K562 (cell line): ENCODE data around the gene NECTIN3. TPM values are rescaled to one million over a fixed set of nuclear protein-coding genes. Genes with fewer than 3 reads are reported as not detected.

Source experiments
- ATAC-seq: fragments of 200-7000 bp; cut with Tn5 transposase; 3 replicates; pipeline ENCODE4 v1.9.1; 2020; ENCODE audit warnings: moderate library complexity
- BruUV-seq: library from RNA; stranded (reverse); fragments of 400-500 nt; replicated peaks from 2 replicates; lab custom pipeline; 2021; lab: Mats Ljungman, UMichigan
- CTCF ChIA-PET: fragments of 300-600 bp; formaldehyde crosslinking; extraction: SDS; loops from one replicate; lab custom pipeline; 2021; ENCODE audit warnings: low intra/inter-chr PET ratio; lab: Yijun Ruan, JAX
- POLR2A ChIA-PET: fragments of 300-600, 350-650 bp; sonication (Branson Sonifier 250); formaldehyde crosslinking; extraction: SDS; loops from one replicate; lab custom pipeline; 2021; ENCODE audit warnings: antibody characterized with exemption, inconsistent platforms; lab: Yijun Ruan, JAX
- DNase-seq, 4 experiments: peaks; one replicate each; pipeline versions ENCODE4 v3.0.0 to v3.0.0-alpha.2; 2011 to 2018; ENCODE audit warnings: low spot score in 3 of 4, mixed read lengths in 3 of 4; ENCODE audit errors: extremely low read depth in 1 of 4
- FAIRE-seq: peaks from 2 replicates; lab custom pipeline; 2011; peaks lifted over from hg19 to GRCh38; lab: Jason Lieb, UNC
- H2AFZ ChIP-seq: 2 replicates; pipeline ENCODE4 v1.6.0; 2011; ENCODE audit warnings: low read depth, low read length, control low read depth, inconsistent platforms
- H3K27ac ChIP-seq: fragments of 200-600 bp; 3 replicates; pipeline ENCODE4 v1.8.0; 2011; ENCODE audit warnings: low read depth, mild to moderate bottlenecking, control low read depth, inconsistent platforms, low read length, moderate library complexity, mixed read lengths; ENCODE audit errors: extremely low read depth
- H3K27me3 ChIP-seq, 2 experiments: fragments of 300-600 bp in 1 of 2; 2 replicates in 1 of 2; 3 replicates in 1 of 2; pipeline versions ENCODE4 v1.6.0 to v1.8.0; 2011; ENCODE audit warnings: inconsistent platforms in 2 of 2, low read length in 2 of 2, mild to moderate bottlenecking in 1 of 2, mixed read lengths in 1 of 2, moderate library complexity in 1 of 2; ENCODE audit not compliant: control insufficient read depth in 2 of 2, insufficient read depth in 2 of 2
- H3K36me3 ChIP-seq: fragments of 300-600 bp; 3 replicates; pipeline ENCODE4 v1.8.0; 2011; ENCODE audit warnings: mild to moderate bottlenecking, low read length, inconsistent platforms; ENCODE audit not compliant: control insufficient read depth, insufficient read depth
- H3K4me1 ChIP-seq, 2 experiments: fragments of 200-600 bp in 1 of 2; replicated peaks in 1 of 2; 2 replicates in 1 of 2; 3 replicates in 1 of 2; pipeline versions ENCODE4 v1.5.1 to v1.8.0; 2011; ENCODE audit warnings: inconsistent platforms in 2 of 2, low read length in 2 of 2, mild to moderate bottlenecking in 1 of 2, mixed read lengths in 1 of 2, moderate library complexity in 1 of 2; ENCODE audit not compliant: control insufficient read depth in 2 of 2, insufficient read depth in 2 of 2
- H3K4me2 ChIP-seq: 2 replicates; pipeline ENCODE4 v1.6.1; 2011; ENCODE audit warnings: low read length, control low read depth, inconsistent platforms, mixed read lengths; ENCODE audit not compliant: insufficient read depth
- H3K4me3 ChIP-seq: fragments of 200-600 bp; sonication (generic), shearing (Covaris generic); 2 replicates; pipeline ENCODE4 v1.5.1; 2016; ENCODE audit warnings: control low read depth, inconsistent platforms
- H3K79me2 ChIP-seq: fragments of 200-600 bp; 3 replicates; pipeline ENCODE4 v1.8.0; 2011; ENCODE audit warnings: low read length, inconsistent platforms; ENCODE audit not compliant: control insufficient read depth, insufficient read depth
- H3K9ac ChIP-seq, 2 experiments: 2 replicates each; pipeline versions ENCODE4 v1.6.0 to v1.6.1; 2011; ENCODE audit warnings: low read depth in 2 of 2, low read length in 2 of 2, control low read depth in 1 of 2, inconsistent platforms in 1 of 2, mild to moderate bottlenecking in 1 of 2, mixed read lengths in 1 of 2; ENCODE audit not compliant: insufficient read depth in 1 of 2
- H3K9me1 ChIP-seq: one replicate; pipeline ENCODE4 v1.6.0; 2011; ENCODE audit warnings: inconsistent platforms, mild to moderate bottlenecking, low read length, moderate library complexity; ENCODE audit not compliant: control insufficient read depth, insufficient read depth
- H3K9me3 ChIP-seq: replicated peaks from 2 replicates; pipeline ENCODE4 v1.5.1; 2011; ENCODE audit warnings: low read depth, low read length, inconsistent platforms; ENCODE audit not compliant: control insufficient read depth, insufficient read depth
- H4K20me1 ChIP-seq: replicated peaks from 2 replicates; pipeline ENCODE4 v1.6.1; 2011; ENCODE audit warnings: low read length, inconsistent platforms, mixed read lengths; ENCODE audit not compliant: control insufficient read depth, insufficient read depth
- BMI1 ChIP-seq: fragments of 150-350 bp; IDR thresholded peaks from 2 replicates; pipeline ENCODE4 v1.6.1; 2014; ENCODE audit warnings: low read length
- ETV5 ChIP-seq: sonication (generic); formaldehyde crosslinking; IDR thresholded peaks from 2 replicates; pipeline ENCODE4 v1.4.0; 2020; ENCODE audit warnings: low read depth, mild to moderate bottlenecking, missing genetic modification reagents
- ETV6 ChIP-seq, 3 experiments: fragments of 150-350 bp in 1 of 3; sonication (generic) in 1 of 3; formaldehyde crosslinking in 1 of 3; IDR thresholded peaks; 2 replicates each; pipeline versions ENCODE4 v1.6.1 to v1.8.0; 2014 to 2022; ENCODE audit warnings: borderline replicate concordance in 2 of 3, low read depth in 2 of 3, antibody characterized with exemption in 1 of 3, low read length in 1 of 3, mild to moderate bottlenecking in 1 of 3, missing genetic modification reagents in 1 of 3
- PCBP1 ChIP-seq: fragments of 200-400 bp; formaldehyde crosslinking; IDR thresholded peaks from 2 replicates; pipeline ENCODE4 v1.6.1; 2018; ENCODE audit warnings: mild to moderate bottlenecking, low read depth, low read length; ENCODE audit not compliant: poor library complexity, severe bottlenecking
- POLR2G ChIP-seq: fragments of 200-400 bp; formaldehyde crosslinking; IDR thresholded peaks from 2 replicates; pipeline ENCODE4 v1.6.1; 2017; ENCODE audit warnings: low read depth, mild to moderate bottlenecking, antibody characterized with exemption, low read length, moderate library complexity
- RB1 ChIP-seq: fragments of 450-650 bp; IDR thresholded peaks from 2 replicates; pipeline ENCODE4 v1.6.1; 2017; ENCODE audit warnings: low read depth, mild to moderate bottlenecking
- WGBS: fragments of 100-300 bp; shearing (Covaris generic); methylation state at CpG from one replicate; pipeline ENCODE4 v1.1.6; 2016; ENCODE audit warnings: low coverage, mixed read lengths; ENCODE audit not compliant: insufficient coverage; ENCODE audit errors: missing lambda C conversion rate; 5-methylcytosine and 5-hydroxymethylcytosine counted together
- in situ Hi-C: fragments of 300-500 bp; cut with MboI; formaldehyde crosslinking; loops from 4 replicates; pipeline ENCODE4 v1.15.0; 2018; ENCODE audit warnings: inconsistent platforms, mixed read lengths
- intact Hi-C: fragments of 100-400 bp; cut with micrococcal nuclease; formaldehyde crosslinking; loops from 2 replicates; pipeline ENCODE4 v1.14.2; 2022
- polyA plus RNA-seq, 8 experiments: library from polyadenylated mRNA; depleted of rRNA in 4 of 8; stranded (reverse) in 5 of 8; unstranded in 3 of 8; fragments of >200 nt; fragmentation: Nextera tagmentation in 2 of 8; fragmentation: Illumina TruSeq in 1 of 8; extraction: Ambion mirVana in 2 of 8; extraction: Trizol in 1 of 8; gene quantifications; 2 replicates each; pipeline versions ENCODE4 v1.2.1 to v1.2.3, GENCODE V29; 2011 to 2014; ENCODE audit warnings: inconsistent platforms in 1 of 8, missing spikeins in 1 of 8
- total RNA-seq, 7 experiments: library from RNA; depleted of rRNA in 6 of 7; stranded (reverse); fragments of >200 nt in 6 of 7; fragmentation: Illumina TruSeq in 2 of 7; extraction: Trizol in 2 of 7; gene quantifications; 2 replicates each; pipeline versions ENCODE4 v1.2.1 to v1.2.3, GENCODE V29; 2011 to 2021; ENCODE audit warnings: low replicate concordance in 1 of 7
- TF ChIP-seq, protein P1 (sequence below): fragments of 250-450 bp; sonication (Bioruptor Pico); IDR thresholded peaks from 2 replicates; pipeline ENCODE4 v1.5.0; 2022; ENCODE audit warnings: mild to moderate bottlenecking
- TF ChIP-seq, protein P2 (sequence below): sonication (generic); formaldehyde crosslinking; IDR thresholded peaks from 2 replicates; pipeline ENCODE4 v1.8.0; 2023; ENCODE audit warnings: missing genetic modification reagents, mild to moderate bottlenecking, borderline replicate concordance
- TF ChIP-seq, protein P3 (sequence below), 2 experiments: IDR thresholded peaks; 2 replicates each; pipeline ENCODE4 v1.6.1; 2011; ENCODE audit warnings: borderline replicate concordance in 1 of 2, control low read depth in 1 of 2, low read depth in 1 of 2, low read length in 1 of 2, mild to moderate bottlenecking in 1 of 2, mixed read lengths in 1 of 2, moderate library complexity in 1 of 2; ENCODE audit not compliant: insufficient read depth in 1 of 2, insufficient read length in 1 of 2, poor library complexity in 1 of 2, severe bottlenecking in 1 of 2; ENCODE audit errors: extremely low read depth in 1 of 2
- TF ChIP-seq, protein P4 (sequence below), 3 experiments: fragments of 200-800 bp in 1 of 3; sonication (Bioruptor generic) in 1 of 3; sonication (generic) in 1 of 3; formaldehyde crosslinking in 1 of 3; IDR thresholded peaks; 2 replicates each; pipeline versions ENCODE4 v1.6.1 to v1.8.0; 2016 to 2022; ENCODE audit warnings: mild to moderate bottlenecking in 2 of 3, missing compliant biosample characterization in 2 of 3, missing genetic modification characterization in 2 of 3, missing genetic modification reagents in 1 of 3

NECTIN3 gene
- total and polyA plus RNA-seq, 9 of the 15 experiments (the other 6 are each of a cell fraction or from before 2014, with no cell fraction given), result 0.16 TPM; not detected in 8

DNA sequence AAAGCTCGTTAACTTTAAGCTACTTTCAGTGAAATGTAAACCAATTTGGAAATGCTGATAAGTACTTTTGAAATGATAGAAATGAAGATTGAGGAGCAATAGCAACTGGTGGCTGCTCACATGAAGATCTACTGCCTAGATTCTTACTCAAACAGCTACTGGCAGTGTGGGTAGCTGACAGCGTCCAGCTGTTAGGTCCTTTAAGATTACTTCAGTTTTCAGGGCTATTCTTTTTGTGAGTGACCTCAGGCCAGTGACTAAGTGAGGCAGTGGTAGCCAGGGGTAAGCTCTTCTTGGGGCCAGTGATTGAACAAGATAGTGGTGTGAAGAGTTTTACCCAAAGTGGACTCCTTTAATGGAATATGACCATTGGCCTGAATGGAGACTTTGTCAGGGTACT, 41.3 kb downstream of the NECTIN3 start:
- Histone ChIP-seq H3K27ac (no peak overlapping the region), H3K9ac (no peak overlapping the region), H3K4me1 (no peaks in the 10 kb centered on the region), H2AFZ (no peak overlapping the region), H3K27me3 (no peaks in the 10 kb centered on the region), H3K9me1 (no peaks in the 10 kb centered on the region), H3K36me3 (no peaks in the 10 kb centered on the region), H3K4me2 (no peak overlapping the region), H3K9me3 (no peaks in the 10 kb centered on the region; the same call in 1 of the 2 replicates), H3K4me3 (no peak overlapping the region), H4K20me1 (no peaks in the 10 kb centered on the region), H3K79me2 (no peaks in the 10 kb centered on the region)
- no TSS peak for BruUV-seq
- WGBS, result 0% methylated on average over 2 of the region's 2 CpGs
- DNase-seq, result no peak
- no peak for FAIRE-seq
- ChIA-PET POLR2A (no interaction called here), CTCF (no interaction called here)
- in situ Hi-C loops (no loop called here), intact Hi-C loops (no loop called here)
- no peak for ATAC-seq
- TF ChIP-seq, protein P1, sequence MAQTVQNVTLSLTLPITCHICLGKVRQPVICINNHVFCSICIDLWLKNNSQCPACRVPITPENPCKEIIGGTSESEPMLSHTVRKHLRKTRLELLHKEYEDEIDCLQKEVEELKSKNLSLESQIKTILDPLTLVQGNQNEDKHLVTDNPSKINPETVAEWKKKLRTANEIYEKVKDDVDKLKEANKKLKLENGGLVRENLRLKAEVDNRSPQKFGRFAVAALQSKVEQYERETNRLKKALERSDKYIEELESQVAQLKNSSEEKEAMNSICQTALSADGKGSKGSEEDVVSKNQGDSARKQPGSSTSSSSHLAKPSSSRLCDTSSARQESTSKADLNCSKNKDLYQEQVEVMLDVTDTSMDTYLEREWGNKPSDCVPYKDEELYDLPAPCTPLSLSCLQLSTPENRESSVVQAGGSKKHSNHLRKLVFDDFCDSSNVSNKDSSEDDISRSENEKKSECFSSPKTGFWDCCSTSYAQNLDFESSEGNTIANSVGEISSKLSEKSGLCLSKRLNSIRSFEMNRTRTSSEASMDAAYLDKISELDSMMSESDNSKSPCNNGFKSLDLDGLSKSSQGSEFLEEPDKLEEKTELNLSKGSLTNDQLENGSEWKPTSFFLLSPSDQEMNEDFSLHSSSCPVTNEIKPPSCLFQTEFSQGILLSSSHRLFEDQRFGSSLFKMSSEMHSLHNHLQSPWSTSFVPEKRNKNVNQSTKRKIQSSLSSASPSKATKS (CRISPR knock-in tag), result no peak
- TF ChIP-seq BMI1 (no peak), ETV5 (CRISPR knock-in tag) (no peak), PCBP1 (no peak), POLR2G (no peak), ETV6 (IDR thresholded peaks at IDR 0.05; ENCODE audit: borderline replicate concordance in 1 of 2, low read depth in 2 of 2, low read length in 1 of 2) (no peak), ETV6 (CRISPR knock-in tag; IDR thresholded peaks at IDR 0.05; ENCODE audit: borderline replicate concordance) (no peak), RB1 (no peak)
- TF ChIP-seq, protein P2, sequence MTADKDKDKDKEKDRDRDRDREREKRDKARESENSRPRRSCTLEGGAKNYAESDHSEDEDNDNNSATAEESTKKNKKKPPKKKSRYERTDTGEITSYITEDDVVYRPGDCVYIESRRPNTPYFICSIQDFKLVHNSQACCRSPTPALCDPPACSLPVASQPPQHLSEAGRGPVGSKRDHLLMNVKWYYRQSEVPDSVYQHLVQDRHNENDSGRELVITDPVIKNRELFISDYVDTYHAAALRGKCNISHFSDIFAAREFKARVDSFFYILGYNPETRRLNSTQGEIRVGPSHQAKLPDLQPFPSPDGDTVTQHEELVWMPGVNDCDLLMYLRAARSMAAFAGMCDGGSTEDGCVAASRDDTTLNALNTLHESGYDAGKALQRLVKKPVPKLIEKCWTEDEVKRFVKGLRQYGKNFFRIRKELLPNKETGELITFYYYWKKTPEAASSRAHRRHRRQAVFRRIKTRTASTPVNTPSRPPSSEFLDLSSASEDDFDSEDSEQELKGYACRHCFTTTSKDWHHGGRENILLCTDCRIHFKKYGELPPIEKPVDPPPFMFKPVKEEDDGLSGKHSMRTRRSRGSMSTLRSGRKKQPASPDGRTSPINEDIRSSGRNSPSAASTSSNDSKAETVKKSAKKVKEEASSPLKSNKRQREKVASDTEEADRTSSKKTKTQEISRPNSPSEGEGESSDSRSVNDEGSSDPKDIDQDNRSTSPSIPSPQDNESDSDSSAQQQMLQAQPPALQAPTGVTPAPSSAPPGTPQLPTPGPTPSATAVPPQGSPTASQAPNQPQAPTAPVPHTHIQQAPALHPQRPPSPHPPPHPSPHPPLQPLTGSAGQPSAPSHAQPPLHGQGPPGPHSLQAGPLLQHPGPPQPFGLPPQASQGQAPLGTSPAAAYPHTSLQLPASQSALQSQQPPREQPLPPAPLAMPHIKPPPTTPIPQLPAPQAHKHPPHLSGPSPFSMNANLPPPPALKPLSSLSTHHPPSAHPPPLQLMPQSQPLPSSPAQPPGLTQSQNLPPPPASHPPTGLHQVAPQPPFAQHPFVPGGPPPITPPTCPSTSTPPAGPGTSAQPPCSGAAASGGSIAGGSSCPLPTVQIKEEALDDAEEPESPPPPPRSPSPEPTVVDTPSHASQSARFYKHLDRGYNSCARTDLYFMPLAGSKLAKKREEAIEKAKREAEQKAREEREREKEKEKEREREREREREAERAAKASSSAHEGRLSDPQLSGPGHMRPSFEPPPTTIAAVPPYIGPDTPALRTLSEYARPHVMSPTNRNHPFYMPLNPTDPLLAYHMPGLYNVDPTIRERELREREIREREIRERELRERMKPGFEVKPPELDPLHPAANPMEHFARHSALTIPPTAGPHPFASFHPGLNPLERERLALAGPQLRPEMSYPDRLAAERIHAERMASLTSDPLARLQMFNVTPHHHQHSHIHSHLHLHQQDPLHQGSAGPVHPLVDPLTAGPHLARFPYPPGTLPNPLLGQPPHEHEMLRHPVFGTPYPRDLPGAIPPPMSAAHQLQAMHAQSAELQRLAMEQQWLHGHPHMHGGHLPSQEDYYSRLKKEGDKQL (CRISPR knock-in tag), result no peak
- TF ChIP-seq, protein P3, sequence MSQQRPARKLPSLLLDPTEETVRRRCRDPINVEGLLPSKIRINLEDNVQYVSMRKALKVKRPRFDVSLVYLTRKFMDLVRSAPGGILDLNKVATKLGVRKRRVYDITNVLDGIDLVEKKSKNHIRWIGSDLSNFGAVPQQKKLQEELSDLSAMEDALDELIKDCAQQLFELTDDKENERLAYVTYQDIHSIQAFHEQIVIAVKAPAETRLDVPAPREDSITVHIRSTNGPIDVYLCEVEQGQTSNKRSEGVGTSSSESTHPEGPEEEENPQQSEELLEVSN (IDR thresholded peaks at IDR 0.05; ENCODE audit: borderline replicate concordance in 1 of 2, extremely low read depth in 1 of 2, insufficient read depth in 1 of 2, insufficient read length in 1 of 2, low read depth in 1 of 2, low read length in 1 of 2, poor library complexity in 1 of 2, severe bottlenecking in 1 of 2), result no peak
- TF ChIP-seq, protein P4, sequence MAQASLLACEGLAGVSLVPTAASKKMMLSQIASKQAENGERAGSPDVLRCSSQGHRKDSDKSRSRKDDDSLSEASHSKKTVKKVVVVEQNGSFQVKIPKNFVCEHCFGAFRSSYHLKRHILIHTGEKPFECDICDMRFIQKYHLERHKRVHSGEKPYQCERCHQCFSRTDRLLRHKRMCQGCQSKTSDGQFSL (CRISPR knock-in tag; IDR thresholded peaks at IDR 0.05), result no peak
- TF ChIP-seq, protein P4 (tag; IDR thresholded peaks at IDR 0.05), result no peak
